K562 (cell line): ENCODE data around the gene SELENOF. TPM values are rescaled to one million over a fixed set of nuclear protein-coding genes. Genes with fewer than 3 reads are reported as not detected.

ENCODE experiments used
- ATAC-seq: fragments of 200-7000 bp; cut with Tn5 transposase; 3 replicates; pipeline ENCODE4 v1.9.1; 2020; ENCODE audit warnings: moderate library complexity
- BruUV-seq: library from RNA; stranded (reverse); fragments of 400-500 nt; replicated peaks from 2 replicates; lab custom pipeline; 2021; lab: Mats Ljungman, UMichigan
- CTCF ChIA-PET: fragments of 300-600 bp; formaldehyde crosslinking; extraction: SDS; loops from one replicate; lab custom pipeline; 2021; ENCODE audit warnings: low intra/inter-chr PET ratio; lab: Yijun Ruan, JAX
- POLR2A ChIA-PET: fragments of 300-600, 350-650 bp; sonication (Branson Sonifier 250); formaldehyde crosslinking; extraction: SDS; loops from one replicate; lab custom pipeline; 2021; ENCODE audit warnings: antibody characterized with exemption, inconsistent platforms; lab: Yijun Ruan, JAX
- DNase-seq, 4 experiments: peaks; one replicate each; pipeline versions ENCODE4 v3.0.0 to v3.0.0-alpha.2; 2011 to 2018; ENCODE audit warnings: low spot score in 3 of 4, mixed read lengths in 3 of 4; ENCODE audit errors: extremely low read depth in 1 of 4
- FAIRE-seq: peaks from 2 replicates; lab custom pipeline; 2011; peaks lifted over from hg19 to GRCh38; lab: Jason Lieb, UNC
- H2AFZ ChIP-seq: 2 replicates; pipeline ENCODE4 v1.6.0; 2011; ENCODE audit warnings: low read depth, low read length, control low read depth, inconsistent platforms
- H3K27ac ChIP-seq: fragments of 200-600 bp; 3 replicates; pipeline ENCODE4 v1.8.0; 2011; ENCODE audit warnings: low read depth, mild to moderate bottlenecking, control low read depth, inconsistent platforms, low read length, moderate library complexity, mixed read lengths; ENCODE audit errors: extremely low read depth
- H3K27me3 ChIP-seq, 2 experiments: fragments of 300-600 bp in 1 of 2; 2 replicates in 1 of 2; 3 replicates in 1 of 2; pipeline versions ENCODE4 v1.6.0 to v1.8.0; 2011; ENCODE audit warnings: inconsistent platforms in 2 of 2, low read length in 2 of 2, mild to moderate bottlenecking in 1 of 2, mixed read lengths in 1 of 2, moderate library complexity in 1 of 2; ENCODE audit not compliant: control insufficient read depth in 2 of 2, insufficient read depth in 2 of 2
- H3K36me3 ChIP-seq: fragments of 300-600 bp; 3 replicates; pipeline ENCODE4 v1.8.0; 2011; ENCODE audit warnings: mild to moderate bottlenecking, low read length, inconsistent platforms; ENCODE audit not compliant: control insufficient read depth, insufficient read depth
- H3K4me1 ChIP-seq, 2 experiments: fragments of 200-600 bp in 1 of 2; replicated peaks in 1 of 2; 2 replicates in 1 of 2; 3 replicates in 1 of 2; pipeline versions ENCODE4 v1.5.1 to v1.8.0; 2011; ENCODE audit warnings: inconsistent platforms in 2 of 2, low read length in 2 of 2, mild to moderate bottlenecking in 1 of 2, mixed read lengths in 1 of 2, moderate library complexity in 1 of 2; ENCODE audit not compliant: control insufficient read depth in 2 of 2, insufficient read depth in 2 of 2
- H3K4me2 ChIP-seq: 2 replicates; pipeline ENCODE4 v1.6.1; 2011; ENCODE audit warnings: low read length, control low read depth, inconsistent platforms, mixed read lengths; ENCODE audit not compliant: insufficient read depth
- H3K4me3 ChIP-seq: fragments of 200-600 bp; sonication (generic), shearing (Covaris generic); 2 replicates; pipeline ENCODE4 v1.5.1; 2016; ENCODE audit warnings: control low read depth, inconsistent platforms
- H3K79me2 ChIP-seq: fragments of 200-600 bp; 3 replicates; pipeline ENCODE4 v1.8.0; 2011; ENCODE audit warnings: low read length, inconsistent platforms; ENCODE audit not compliant: control insufficient read depth, insufficient read depth
- H3K9ac ChIP-seq, 2 experiments: 2 replicates each; pipeline versions ENCODE4 v1.6.0 to v1.6.1; 2011; ENCODE audit warnings: low read depth in 2 of 2, low read length in 2 of 2, control low read depth in 1 of 2, inconsistent platforms in 1 of 2, mild to moderate bottlenecking in 1 of 2, mixed read lengths in 1 of 2; ENCODE audit not compliant: insufficient read depth in 1 of 2
- H3K9me1 ChIP-seq: one replicate; pipeline ENCODE4 v1.6.0; 2011; ENCODE audit warnings: inconsistent platforms, mild to moderate bottlenecking, low read length, moderate library complexity; ENCODE audit not compliant: control insufficient read depth, insufficient read depth
- H3K9me3 ChIP-seq: replicated peaks from 2 replicates; pipeline ENCODE4 v1.5.1; 2011; ENCODE audit warnings: low read depth, low read length, inconsistent platforms; ENCODE audit not compliant: control insufficient read depth, insufficient read depth
- H4K20me1 ChIP-seq: replicated peaks from 2 replicates; pipeline ENCODE4 v1.6.1; 2011; ENCODE audit warnings: low read length, inconsistent platforms, mixed read lengths; ENCODE audit not compliant: control insufficient read depth, insufficient read depth
- ATF6 ChIP-seq: sonication (generic); formaldehyde crosslinking; IDR thresholded peaks from 2 replicates; pipeline ENCODE4 v1.4.0; 2020; ENCODE audit warnings: mild to moderate bottlenecking, missing genetic modification reagents
- CBFA2T2 ChIP-seq: fragments of 450-650 bp; conservative IDR thresholded peaks from 2 replicates; pipeline ENCODE4 v1.6.1; 2017; ENCODE audit warnings: mild to moderate bottlenecking
- HNRNPUL1 ChIP-seq: fragments of 200-400 bp; formaldehyde crosslinking; IDR thresholded peaks from 2 replicates; pipeline ENCODE4 v1.6.1; 2017; ENCODE audit warnings: low read length
- NCOR1 ChIP-seq: fragments of 450-650 bp; IDR thresholded peaks from 2 replicates; pipeline ENCODE4 v1.6.1; 2016; ENCODE audit warnings: mild to moderate bottlenecking, moderate library complexity
- NR1H2 ChIP-seq: sonication (generic); formaldehyde crosslinking; IDR thresholded peaks from 2 replicates; pipeline ENCODE4 v1.4.0; 2020; ENCODE audit warnings: mild to moderate bottlenecking, missing genetic modification reagents
- PHF20 ChIP-seq: fragments of 450-650 bp; IDR thresholded peaks from 2 replicates; pipeline ENCODE4 v1.6.1; 2018; ENCODE audit not compliant: partially characterized antibody
- PKNOX1 ChIP-seq: fragments of 450-650 bp; IDR thresholded peaks from 2 replicates; pipeline ENCODE4 v1.6.1; 2016
- SRSF9 ChIP-seq: fragments of 200-400 bp; formaldehyde crosslinking; IDR thresholded peaks from 2 replicates; pipeline ENCODE4 v1.6.1; 2017; ENCODE audit warnings: low read depth, low read length, borderline replicate concordance
- TCF15 ChIP-seq: fragments of 250-450 bp; sonication (Bioruptor Pico); IDR thresholded peaks from 2 replicates; pipeline ENCODE4 v1.8.0; 2022; ENCODE audit warnings: moderate library complexity, mild to moderate bottlenecking, inconsistent platforms
- TFE3 ChIP-seq: fragments of 450-650 bp; formaldehyde crosslinking; IDR thresholded peaks from 2 replicates; pipeline ENCODE4 v1.4.0; 2020; ENCODE audit warnings: mild to moderate bottlenecking, mixed read lengths
- ZNF133 ChIP-seq: fragments of 250-450 bp; sonication (Bioruptor Pico); IDR thresholded peaks from 2 replicates; pipeline ENCODE4 v1.4.0; 2020; ENCODE audit warnings: mild to moderate bottlenecking
- ZNF592 ChIP-seq: fragments of 450-650 bp; IDR thresholded peaks from 2 replicates; pipeline ENCODE4 v1.6.1; 2017; ENCODE audit warnings: antibody characterized with exemption, mild to moderate bottlenecking
- WGBS: fragments of 100-300 bp; shearing (Covaris generic); methylation state at CpG from one replicate; pipeline ENCODE4 v1.1.6; 2016; ENCODE audit warnings: low coverage, mixed read lengths; ENCODE audit not compliant: insufficient coverage; ENCODE audit errors: missing lambda C conversion rate; 5-methylcytosine and 5-hydroxymethylcytosine counted together
- in situ Hi-C: fragments of 300-500 bp; cut with MboI; formaldehyde crosslinking; loops from 4 replicates; pipeline ENCODE4 v1.15.0; 2018; ENCODE audit warnings: inconsistent platforms, mixed read lengths
- intact Hi-C: fragments of 100-400 bp; cut with micrococcal nuclease; formaldehyde crosslinking; loops from 2 replicates; pipeline ENCODE4 v1.14.2; 2022
- polyA plus RNA-seq, 8 experiments: library from polyadenylated mRNA; depleted of rRNA in 4 of 8; stranded (reverse) in 5 of 8; unstranded in 3 of 8; fragments of >200 nt; fragmentation: Nextera tagmentation in 2 of 8; fragmentation: Illumina TruSeq in 1 of 8; extraction: Ambion mirVana in 2 of 8; extraction: Trizol in 1 of 8; gene quantifications; 2 replicates each; pipeline versions ENCODE4 v1.2.1 to v1.2.3, GENCODE V29; 2011 to 2014; ENCODE audit warnings: inconsistent platforms in 1 of 8, missing spikeins in 1 of 8
- total RNA-seq, 7 experiments: library from RNA; depleted of rRNA in 6 of 7; stranded (reverse); fragments of >200 nt in 6 of 7; fragmentation: Illumina TruSeq in 2 of 7; extraction: Trizol in 2 of 7; gene quantifications; 2 replicates each; pipeline versions ENCODE4 v1.2.1 to v1.2.3, GENCODE V29; 2011 to 2021; ENCODE audit warnings: low replicate concordance in 1 of 7

SELENOF gene
- total and polyA plus RNA-seq, 9 of the 15 experiments (the other 6 are each of a cell fraction or from before 2014, with no cell fraction given), result 115 to 394 (median 215) TPM

GRCh38 chr1:86852289-86852688 lies 61.6 kb downstream of the SELENOF start:
- H3K79me2 ChIP-seq, result no peaks in the 10 kb centered on the region
- POLR2A ChIA-PET, result no interaction called here
- DNase-seq (peak in 1 of 4 experiments; percentile 3), ATAC-seq (no peak), FAIRE-seq (no peak)
- no peaks in the 10 kb centered on the region for H3K9me1 ChIP-seq
- no peak overlapping the region for H3K9ac ChIP-seq
- no peak overlapping the region for H3K4me2 ChIP-seq
- WGBS, result 45% methylated on average over 9 of the region's 9 CpGs
- intact Hi-C loops, result no loop called here
- H3K4me3 ChIP-seq, result no peak overlapping the region
- in situ Hi-C loops, result no loop called here
- H3K27me3 ChIP-seq, result no peaks in the 10 kb centered on the region
- no peaks in the 10 kb centered on the region for H3K4me1 ChIP-seq
- H4K20me1 ChIP-seq, result no peaks in the 10 kb centered on the region
- H3K9me3 ChIP-seq, result no peaks in the 10 kb centered on the region
- no peak overlapping the region for H2AFZ ChIP-seq
- CTCF ChIA-PET, result no interaction called here
- H3K36me3 ChIP-seq, result no peaks in the 10 kb centered on the region
- BruUV-seq, result no TSS peak
- H3K27ac ChIP-seq, result no peak overlapping the region
- TF ChIP-seq ZNF592, result no peak
- no peak for TF ChIP-seq PHF20
- TF ChIP-seq NCOR1, result no peak
- 0 out of 2 replicates have a peak, but pooled peaks have one; percentile 6 for TF ChIP-seq CBFA2T2
- TF ChIP-seq ATF6 (CRISPR knock-in tag), result no peak
- no peak for TF ChIP-seq NR1H2 (CRISPR knock-in tag)
- no peak for TF ChIP-seq TCF15 (CRISPR knock-in tag)
- no peak for TF ChIP-seq PKNOX1
- TF ChIP-seq TFE3, result no peak
- no peak for TF ChIP-seq HNRNPUL1
- TF ChIP-seq SRSF9, result no peak
- TF ChIP-seq ZNF133, result no peak
